Rectal smooth muscle tissue (tissue), 1 donor: ENCODE data around the gene SKI.

Experiments used
- H3K27ac ChIP-seq: one replicate; pipeline ENCODE4 v1.7.0; 2013; ENCODE audit warnings: low read depth, low read length, inconsistent platforms
- H3K27me3 ChIP-seq: one replicate; pipeline ENCODE4 v1.7.0; 2013; ENCODE audit warnings: low read length; ENCODE audit not compliant: control insufficient read depth, insufficient read depth
- H3K36me3 ChIP-seq: one replicate; pipeline ENCODE4 v1.7.0; 2013; ENCODE audit warnings: low read length; ENCODE audit not compliant: control insufficient read depth, insufficient read depth
- H3K4me1 ChIP-seq: one replicate; pipeline ENCODE4 v1.7.0; 2013; ENCODE audit warnings: low read length; ENCODE audit not compliant: control insufficient read depth, insufficient read depth
- H3K4me3 ChIP-seq: one replicate; pipeline ENCODE4 v1.7.0; 2013; ENCODE audit warnings: low read length
- H3K9ac ChIP-seq: one replicate; pipeline ENCODE4 v1.7.0; 2013; ENCODE audit warnings: low read length

The SKI gene

DNA sequence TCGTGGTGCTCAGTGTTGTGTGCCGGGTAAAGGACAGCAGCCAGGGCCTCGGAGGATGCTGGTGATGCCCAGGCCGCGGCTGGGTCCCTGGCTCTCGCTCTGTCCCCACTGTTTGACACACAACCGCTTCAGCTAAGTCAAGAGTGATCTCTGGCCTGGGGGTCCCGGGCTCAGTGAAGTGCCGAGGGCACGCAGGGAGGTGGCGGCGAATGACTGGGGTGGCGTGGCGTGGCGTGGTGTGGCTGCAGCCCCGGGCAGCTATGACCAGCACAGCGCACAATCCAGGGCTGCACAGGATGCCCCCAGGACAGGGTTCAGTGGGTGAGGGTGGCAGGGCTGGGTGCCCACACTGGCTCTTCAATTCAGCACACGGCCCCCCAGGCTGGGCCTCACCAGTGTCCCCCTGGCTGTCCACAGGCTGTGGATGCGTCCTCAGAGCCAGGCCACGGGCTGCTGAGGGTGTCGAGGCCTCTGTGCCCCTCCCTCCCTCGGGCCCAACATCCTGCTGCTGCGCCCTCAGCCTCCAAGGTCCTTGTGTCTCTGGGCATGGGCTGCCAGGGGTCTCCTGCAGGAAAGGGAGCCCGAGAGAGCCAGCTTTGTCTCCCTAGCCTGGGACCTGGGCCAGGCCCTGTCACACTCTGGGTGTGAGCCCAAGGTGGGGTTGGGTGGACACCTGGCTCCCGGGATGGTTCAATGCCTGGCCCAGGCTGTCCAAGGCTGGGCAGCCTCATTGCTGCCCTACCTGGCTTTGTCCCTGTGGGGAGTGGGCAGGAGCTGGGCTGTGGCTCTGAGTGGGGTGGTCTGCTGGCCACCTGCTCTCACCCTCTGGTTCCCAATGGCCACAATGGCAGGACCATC, 12.0 kb upstream of the SKI start:
- no peak overlapping the region for H3K9ac ChIP-seq
- H3K36me3 ChIP-seq = no peaks in the 10 kb centered on the region
- no peaks in the 10 kb centered on the region for H3K27me3 ChIP-seq
- no peak overlapping the region for H3K27ac ChIP-seq
- no peak overlapping the region for H3K4me3 ChIP-seq
- peaks cover 27% of the 10 kb centered on the region for H3K4me1 ChIP-seq

DNA sequence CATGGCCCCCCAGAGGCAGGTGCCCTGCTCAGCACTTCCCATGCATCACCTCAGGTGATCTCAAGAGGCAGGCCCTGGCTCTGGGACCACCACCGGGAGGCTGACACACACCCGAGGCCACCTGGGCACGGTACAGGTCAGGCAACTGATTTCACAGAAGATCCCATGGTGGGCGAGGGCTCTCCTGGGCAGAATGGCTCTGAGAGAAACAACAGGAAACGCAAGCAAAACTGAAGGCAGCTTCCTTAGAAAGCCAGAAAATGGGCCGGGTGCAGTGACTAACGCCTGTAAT, 11.4 kb upstream of the SKI start:
- no peak overlapping the region for H3K27ac ChIP-seq
- H3K4me1 ChIP-seq = peaks cover 27% of the 10 kb centered on the region
- no peaks in the 10 kb centered on the region for H3K27me3 ChIP-seq
- H3K9ac ChIP-seq = no peak overlapping the region
- no peak overlapping the region for H3K4me3 ChIP-seq
- H3K36me3 ChIP-seq = no peaks in the 10 kb centered on the region

GRCh38 chr1:2221271-2221670, 6.8 kb upstream of the SKI start:
- H3K36me3 ChIP-seq = no peaks in the 10 kb centered on the region
- H3K4me3 ChIP-seq = no peak overlapping the region
- H3K27me3 ChIP-seq = no peaks in the 10 kb centered on the region
- no peaks in the 10 kb centered on the region for H3K4me1 ChIP-seq
- H3K9ac ChIP-seq = no peak overlapping the region
- no peak overlapping the region for H3K27ac ChIP-seq

GRCh38 chr1:2224170-2224584, 3.9 kb upstream of the SKI start:
- no peak overlapping the region for H3K4me3 ChIP-seq
- H3K36me3 ChIP-seq = no peaks in the 10 kb centered on the region
- H3K9ac ChIP-seq = no peak overlapping the region
- H3K4me1 ChIP-seq = peaks cover 2% of the 10 kb centered on the region
- H3K27me3 ChIP-seq = no peaks in the 10 kb centered on the region
- H3K27ac ChIP-seq = no peak overlapping the region

- Histone ChIP-seq H3K4me1 (peaks cover 2% of the 10 kb centered on the region), H3K27me3 (no peaks in the 10 kb centered on the region), H3K9ac (no peak overlapping the region), H3K4me3 (no peak overlapping the region), H3K27ac (no peak overlapping the region), H3K36me3 (no peaks in the 10 kb centered on the region)
These were observed 3.3 kb upstream of the SKI start for GRCh38 chr1:2224631-2225428.

DNA sequence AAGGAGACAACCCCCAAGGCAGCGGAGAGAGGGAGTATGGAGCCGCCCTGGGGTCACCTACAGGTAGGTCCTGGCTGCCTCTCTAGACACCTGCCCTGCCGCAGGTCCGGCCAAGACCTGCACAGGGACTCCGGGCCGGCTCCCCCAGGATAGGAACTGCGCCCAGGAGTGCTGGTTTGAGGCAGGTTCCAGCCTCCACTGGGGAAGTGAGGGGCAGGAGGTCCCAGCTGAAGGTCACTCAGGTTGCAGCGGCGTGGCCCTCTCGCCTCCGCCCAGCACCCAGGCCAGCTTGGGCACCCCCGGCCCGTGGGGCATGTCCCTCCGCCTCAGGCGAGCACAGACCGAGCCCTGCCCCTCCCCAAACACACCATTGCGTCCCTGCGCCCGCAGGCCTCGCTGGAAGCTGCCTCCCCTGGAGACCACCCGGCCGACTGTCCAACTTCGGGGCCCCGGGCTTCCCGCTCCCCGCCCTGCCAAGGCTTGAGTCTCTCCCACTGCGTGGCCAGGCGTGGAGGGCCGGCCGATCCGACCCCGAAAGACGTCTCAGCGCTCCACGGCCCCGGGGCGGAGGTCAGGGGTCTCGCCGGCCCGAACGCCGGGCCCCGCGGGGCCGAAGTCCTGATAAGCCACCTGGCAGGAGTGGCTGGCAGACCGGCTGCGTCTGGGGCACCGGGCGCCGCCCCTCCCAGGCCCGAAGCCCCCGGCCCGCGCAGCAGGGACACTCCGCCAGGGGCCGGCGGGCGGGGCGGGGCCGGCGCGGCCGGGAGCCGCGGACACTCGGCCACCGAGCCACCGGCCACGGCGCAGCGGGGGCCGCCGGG, 1.4 kb upstream of the SKI start:
- Histone ChIP-seq H3K4me3 (peak overlapping the region; percentile 88), H3K27ac (peak overlapping the region; percentile 99), H3K27me3 (no peaks in the 10 kb centered on the region), H3K4me1 (peaks cover 2% of the 10 kb centered on the region), H3K9ac (peak overlapping the region; percentile 97), H3K36me3 (no peaks in the 10 kb centered on the region)

- Histone ChIP-seq H3K4me3 (peak overlapping the region; percentile 88), H3K4me1 (peaks cover 5% of the 10 kb centered on the region)
These were observed 568 bp upstream of the SKI start for GRCh38 chr1:2227346-2228156.

DNA sequence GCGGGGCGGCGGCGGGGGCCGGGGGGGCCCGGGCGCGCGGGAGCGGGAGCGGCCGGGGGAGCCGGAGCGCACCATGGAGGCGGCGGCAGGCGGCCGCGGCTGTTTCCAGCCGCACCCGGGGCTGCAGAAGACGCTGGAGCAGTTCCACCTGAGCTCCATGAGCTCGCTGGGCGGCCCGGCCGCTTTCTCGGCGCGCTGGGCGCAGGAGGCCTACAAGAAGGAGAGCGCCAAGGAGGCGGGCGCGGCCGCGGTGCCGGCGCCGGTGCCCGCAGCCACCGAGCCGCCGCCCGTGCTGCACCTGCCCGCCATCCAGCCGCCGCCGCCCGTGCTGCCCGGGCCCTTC, 546 bp downstream of the SKI start:
- Histone ChIP-seq H3K27ac (peak overlapping the region; percentile 68), H3K4me3 (peak overlapping the region; percentile 95), H3K4me1 (peaks cover 15% of the 10 kb centered on the region), H3K27me3 (no peaks in the 10 kb centered on the region), H3K9ac (no peak overlapping the region), H3K36me3 (no peaks in the 10 kb centered on the region)

More at GRCh38 chr1:2227346-2228156, 568 bp upstream of the SKI start:
- peak overlapping the region; percentile 97 for H3K9ac ChIP-seq
- H3K36me3 ChIP-seq = no peaks in the 10 kb centered on the region
- no peaks in the 10 kb centered on the region for H3K27me3 ChIP-seq
- H3K27ac ChIP-seq = peak overlapping the region; percentile 99

GRCh38 chr1:2229037-2229864, 1.1 kb downstream of the SKI start:
- Histone ChIP-seq H3K27ac (peak overlapping the region; percentile 68), H3K27me3 (no peaks in the 10 kb centered on the region), H3K4me3 (peak overlapping the region; percentile 95), H3K36me3 (no peaks in the 10 kb centered on the region), H3K9ac (peak overlapping the region; percentile 25), H3K4me1 (peaks cover 21% of the 10 kb centered on the region)

DNA sequence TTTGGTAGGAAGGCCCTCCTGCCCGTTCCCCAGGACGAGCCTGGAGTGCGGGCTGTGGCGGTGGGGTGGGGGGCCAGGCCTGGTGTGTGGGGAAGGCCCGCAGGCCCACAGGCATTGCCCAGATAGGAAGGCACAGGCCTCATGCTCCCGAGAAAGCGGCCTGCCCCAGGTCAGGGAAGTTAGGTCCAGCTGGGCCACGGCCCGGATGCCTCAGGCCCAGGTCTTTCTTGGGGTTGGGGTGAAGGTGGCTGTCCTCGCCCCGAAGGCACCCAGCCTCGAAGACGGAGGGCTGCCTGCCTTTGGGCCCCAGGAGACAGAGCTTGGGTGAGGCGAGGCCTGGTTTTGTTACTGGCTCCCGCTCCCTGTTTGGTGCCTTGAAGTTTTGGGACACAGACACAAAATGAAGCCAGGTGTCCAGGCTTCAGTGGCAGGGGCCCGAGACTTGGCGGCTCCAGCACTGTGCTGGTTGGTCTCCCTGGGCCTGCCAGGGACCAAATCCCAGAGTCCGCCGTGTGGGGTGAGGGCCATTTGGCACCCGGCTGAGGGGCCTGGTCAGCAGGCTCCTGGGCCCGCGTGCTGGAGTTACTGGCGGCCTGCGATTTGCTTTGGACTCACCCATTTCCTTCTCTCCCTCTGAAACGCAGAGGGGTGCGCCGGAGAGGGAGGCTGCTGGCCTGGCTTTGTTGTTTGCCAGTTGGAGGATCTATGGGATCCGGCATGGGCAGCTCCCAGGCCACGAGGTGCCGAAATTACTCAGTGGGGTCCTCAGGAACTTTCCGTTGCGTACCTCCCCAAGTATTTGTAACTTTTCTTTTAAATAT, 2.0 kb downstream of the SKI start:
- H3K4me1 ChIP-seq = peaks cover 26% of the 10 kb centered on the region
- no peaks in the 10 kb centered on the region for H3K27me3 ChIP-seq
- peak overlapping the region; percentile 68 for H3K9ac ChIP-seq
- peak overlapping the region; percentile 95 for H3K4me3 ChIP-seq
- H3K36me3 ChIP-seq = no peaks in the 10 kb centered on the region
- H3K27ac ChIP-seq = peak overlapping the region; percentile 68
